ENCODE results near the gene TRAF2. TPM values are rescaled to one million over a fixed set of nuclear protein-coding genes. Genes with fewer than 3 reads are reported as not detected.
A peak's percentile ranks its signal among the peaks of the same experiment; 100 is the strongest.

TRAF2 gene
- polyA plus RNA-seq, 3 donors, result 1.6 to 6.1 (median 2.0) TPM

DNA sequence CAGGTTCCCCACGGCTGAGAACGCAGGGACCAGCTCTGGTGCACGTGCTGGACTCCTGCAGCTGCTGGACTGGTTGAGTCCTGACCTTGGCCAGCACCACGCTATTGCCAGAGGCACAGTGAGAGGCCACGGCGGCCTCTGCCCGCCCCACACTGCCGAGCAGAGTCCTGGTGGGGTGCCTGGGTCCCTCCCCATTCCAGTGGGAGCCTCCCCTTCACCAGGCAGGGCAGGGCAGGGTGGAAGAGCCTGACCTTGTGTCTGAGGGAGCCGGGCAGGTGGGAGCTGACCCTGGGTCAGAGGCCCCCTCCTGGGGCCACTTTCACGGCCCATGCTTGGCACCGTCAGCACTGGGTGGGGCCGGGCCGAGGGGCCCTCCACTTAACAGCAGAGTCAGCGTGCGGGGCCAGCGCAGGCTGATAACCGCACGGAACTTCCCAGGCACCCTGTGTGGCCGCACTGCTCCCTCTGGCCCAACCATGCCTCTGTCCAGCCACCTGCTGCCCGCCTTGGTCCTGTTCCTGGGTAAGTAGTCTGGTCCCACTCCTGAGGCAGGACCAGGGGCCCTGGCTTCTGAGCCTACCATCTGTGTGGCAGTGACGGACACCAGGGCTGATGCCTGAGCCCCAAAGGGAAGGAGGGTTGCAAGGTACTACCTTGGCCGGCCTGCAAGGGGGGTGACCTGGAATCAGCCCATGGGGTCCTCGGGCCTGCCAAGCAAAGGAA is 34.2 kb upstream of the TRAF2 start, which contains the start of gene MAMDC4:
TSS of gene MAMDC4 (plus strand) at position 406 of the 723 bp plus-strand sequence. CDS start at position 477, 71 bp downstream.
- Mint-ChIP-seq H3K9me3 (peaks cover 0 to 3% (median 0%) of the 10 kb centered on the region in 7 donors), H3K4me3 (no peak within 1 kb of the TSS), H3K27ac (peak within 1 kb of the TSS in 2 of 7 donors; percentile 38 to 75), H3K27me3 (ENCODE audit: low read depth in 3 of 3) (peaks cover 5 to 9% (median 7%) of the 10 kb centered on the region in 3 donors), H3K4me1 (peaks cover 14% of the 10 kb centered on the region), H3K36me3 (peaks cover 0 to 9% of the 10 kb centered on the region in 2 donors)
- WGBS (ENCODE audit: insufficient coverage), result 91% methylated on average over 22 of the region's 23 CpGs
- TF ChIP-seq, protein P1, sequence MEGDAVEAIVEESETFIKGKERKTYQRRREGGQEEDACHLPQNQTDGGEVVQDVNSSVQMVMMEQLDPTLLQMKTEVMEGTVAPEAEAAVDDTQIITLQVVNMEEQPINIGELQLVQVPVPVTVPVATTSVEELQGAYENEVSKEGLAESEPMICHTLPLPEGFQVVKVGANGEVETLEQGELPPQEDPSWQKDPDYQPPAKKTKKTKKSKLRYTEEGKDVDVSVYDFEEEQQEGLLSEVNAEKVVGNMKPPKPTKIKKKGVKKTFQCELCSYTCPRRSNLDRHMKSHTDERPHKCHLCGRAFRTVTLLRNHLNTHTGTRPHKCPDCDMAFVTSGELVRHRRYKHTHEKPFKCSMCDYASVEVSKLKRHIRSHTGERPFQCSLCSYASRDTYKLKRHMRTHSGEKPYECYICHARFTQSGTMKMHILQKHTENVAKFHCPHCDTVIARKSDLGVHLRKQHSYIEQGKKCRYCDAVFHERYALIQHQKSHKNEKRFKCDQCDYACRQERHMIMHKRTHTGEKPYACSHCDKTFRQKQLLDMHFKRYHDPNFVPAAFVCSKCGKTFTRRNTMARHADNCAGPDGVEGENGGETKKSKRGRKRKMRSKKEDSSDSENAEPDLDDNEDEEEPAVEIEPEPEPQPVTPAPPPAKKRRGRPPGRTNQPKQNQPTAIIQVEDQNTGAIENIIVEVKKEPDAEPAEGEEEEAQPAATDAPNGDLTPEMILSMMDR (IDR thresholded peaks at IDR 0.05), result no peak
- Histone ChIP-seq H3K27ac (ENCODE audit: low read depth in 1 of 2, low read length in 2 of 2) (no peak within 1 kb of the TSS), H3K9ac (ENCODE audit: insufficient read depth, low read length, poor library complexity, severe bottlenecking) (no peak within 1 kb of the TSS), H2AFZ (ENCODE audit: insufficient read depth, low read depth, low read length, poor library complexity, severe bottlenecking) (no peak within 1 kb of the TSS), H3K9me3 (replicated peaks in 1 of 2; ENCODE audit: control insufficient read depth in 1 of 2, insufficient read depth in 1 of 2, low read length in 2 of 2) (no peaks in the 10 kb centered on the region), H3K4me3 (replicated peaks in 1 of 3; ENCODE audit: low read depth in 2 of 3, low read length in 3 of 3) (no peak within 1 kb of the TSS), H4K20me1 (ENCODE audit: insufficient read depth, low read length) (peaks cover 9% of the 10 kb centered on the region), H3K36me3 (replicated peaks in 1 of 2; ENCODE audit: control insufficient read depth in 1 of 2, insufficient read depth in 2 of 2, low read length in 2 of 2) (peaks cover 0 to 5% of the 10 kb centered on the region in 2 donors), H3K27me3 (ENCODE audit: control insufficient read depth in 2 of 2, insufficient read depth in 2 of 2, low read length in 2 of 2) (peaks cover 0 to 9% of the 10 kb centered on the region in 2 donors), H3K79me2 (ENCODE audit: insufficient read depth, low read length) (no peaks in the 10 kb centered on the region), H3K4me2 (replicated peaks; ENCODE audit: extremely low read depth, low read length, poor library complexity, severe bottlenecking) (no peak within 1 kb of the TSS), H3K4me1 (ENCODE audit: control insufficient read depth in 1 of 2, insufficient read depth in 2 of 2, low read length in 2 of 2) (peaks cover 19 to 25% of the 10 kb centered on the region in 2 donors)
- no peak for DNase-seq
- intact Hi-C loops (cut with micrococcal nuclease), result no loop called here

- Histone ChIP-seq H3K27me3 (ENCODE audit: control insufficient read depth in 2 of 2, insufficient read depth in 2 of 2, low read length in 2 of 2) (peaks cover 0 to 3% of the 10 kb centered on the region in 2 donors), H3K9ac (ENCODE audit: insufficient read depth, low read length, poor library complexity, severe bottlenecking) (no peak overlapping the region), H3K36me3 (replicated peaks in 1 of 2; ENCODE audit: control insufficient read depth in 1 of 2, insufficient read depth in 2 of 2, low read length in 2 of 2) (peaks cover 0 to 5% of the 10 kb centered on the region in 2 donors), H3K4me3 (replicated peaks in 1 of 3; ENCODE audit: low read depth in 2 of 3, low read length in 3 of 3) (no peak overlapping the region), H4K20me1 (ENCODE audit: insufficient read depth, low read length) (peaks cover 9% of the 10 kb centered on the region), H3K4me2 (replicated peaks; ENCODE audit: extremely low read depth, low read length, poor library complexity, severe bottlenecking) (no peak overlapping the region), H3K79me2 (ENCODE audit: insufficient read depth, low read length) (no peaks in the 10 kb centered on the region), H3K27ac (ENCODE audit: low read depth in 1 of 2, low read length in 2 of 2) (no peak overlapping the region), H3K4me1 (ENCODE audit: control insufficient read depth in 1 of 2, insufficient read depth in 2 of 2, low read length in 2 of 2) (peaks cover 11 to 17% of the 10 kb centered on the region in 2 donors), H3K9me3 (replicated peaks in 1 of 2; ENCODE audit: control insufficient read depth in 1 of 2, insufficient read depth in 1 of 2, low read length in 2 of 2) (no peaks in the 10 kb centered on the region), H2AFZ (ENCODE audit: insufficient read depth, low read depth, low read length, poor library complexity, severe bottlenecking) (no peak overlapping the region)
- Mint-ChIP-seq H3K27me3 (ENCODE audit: low read depth in 3 of 3) (peaks cover 0 to 2% (median 2%) of the 10 kb centered on the region in 3 donors), H3K4me3 (no peak overlapping the region), H3K27ac (peak overlapping the region in 1 of 7 donors; percentile 75), H3K4me1 (peaks cover 8% of the 10 kb centered on the region), H3K9me3 (peaks cover 0 to 2% (median 0%) of the 10 kb centered on the region in 7 donors), H3K36me3 (peaks cover 0 to 9% of the 10 kb centered on the region in 2 donors)
- DNase-seq, result no peak
- 93% methylated on average over 28 of the region's 29 CpGs for WGBS (ENCODE audit: insufficient coverage)
- TF ChIP-seq, protein P1 (IDR thresholded peaks at IDR 0.05), result no peak
- intact Hi-C loops (cut with micrococcal nuclease), result no loop called here
These were observed 33.4 kb upstream of the TRAF2 start for GRCh38 chr9:136852664-136853595.
